Smooth muscle cell of the coronary artery (primary cell): ENCODE measurements around the gene IPO13. TPM values are rescaled to one million over a fixed set of nuclear protein-coding genes. Genes with fewer than 3 reads are reported as not detected.

Experiments
- total RNA-seq: library from RNA; depleted of rRNA; stranded (reverse); fragments of >200 nt; gene quantifications from 2 replicates; pipeline ENCODE4 v1.2.3, GENCODE V29; 2014; ENCODE audit warnings: low replicate concordance

IPO13 gene, protein sequence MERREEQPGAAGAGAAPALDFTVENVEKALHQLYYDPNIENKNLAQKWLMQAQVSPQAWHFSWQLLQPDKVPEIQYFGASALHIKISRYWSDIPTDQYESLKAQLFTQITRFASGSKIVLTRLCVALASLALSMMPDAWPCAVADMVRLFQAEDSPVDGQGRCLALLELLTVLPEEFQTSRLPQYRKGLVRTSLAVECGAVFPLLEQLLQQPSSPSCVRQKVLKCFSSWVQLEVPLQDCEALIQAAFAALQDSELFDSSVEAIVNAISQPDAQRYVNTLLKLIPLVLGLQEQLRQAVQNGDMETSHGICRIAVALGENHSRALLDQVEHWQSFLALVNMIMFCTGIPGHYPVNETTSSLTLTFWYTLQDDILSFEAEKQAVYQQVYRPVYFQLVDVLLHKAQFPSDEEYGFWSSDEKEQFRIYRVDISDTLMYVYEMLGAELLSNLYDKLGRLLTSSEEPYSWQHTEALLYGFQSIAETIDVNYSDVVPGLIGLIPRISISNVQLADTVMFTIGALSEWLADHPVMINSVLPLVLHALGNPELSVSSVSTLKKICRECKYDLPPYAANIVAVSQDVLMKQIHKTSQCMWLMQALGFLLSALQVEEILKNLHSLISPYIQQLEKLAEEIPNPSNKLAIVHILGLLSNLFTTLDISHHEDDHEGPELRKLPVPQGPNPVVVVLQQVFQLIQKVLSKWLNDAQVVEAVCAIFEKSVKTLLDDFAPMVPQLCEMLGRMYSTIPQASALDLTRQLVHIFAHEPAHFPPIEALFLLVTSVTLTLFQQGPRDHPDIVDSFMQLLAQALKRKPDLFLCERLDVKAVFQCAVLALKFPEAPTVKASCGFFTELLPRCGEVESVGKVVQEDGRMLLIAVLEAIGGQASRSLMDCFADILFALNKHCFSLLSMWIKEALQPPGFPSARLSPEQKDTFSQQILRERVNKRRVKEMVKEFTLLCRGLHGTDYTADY
- 15.7 and 15.8 TPM in 2 replicates for total RNA-seq

DNA sequence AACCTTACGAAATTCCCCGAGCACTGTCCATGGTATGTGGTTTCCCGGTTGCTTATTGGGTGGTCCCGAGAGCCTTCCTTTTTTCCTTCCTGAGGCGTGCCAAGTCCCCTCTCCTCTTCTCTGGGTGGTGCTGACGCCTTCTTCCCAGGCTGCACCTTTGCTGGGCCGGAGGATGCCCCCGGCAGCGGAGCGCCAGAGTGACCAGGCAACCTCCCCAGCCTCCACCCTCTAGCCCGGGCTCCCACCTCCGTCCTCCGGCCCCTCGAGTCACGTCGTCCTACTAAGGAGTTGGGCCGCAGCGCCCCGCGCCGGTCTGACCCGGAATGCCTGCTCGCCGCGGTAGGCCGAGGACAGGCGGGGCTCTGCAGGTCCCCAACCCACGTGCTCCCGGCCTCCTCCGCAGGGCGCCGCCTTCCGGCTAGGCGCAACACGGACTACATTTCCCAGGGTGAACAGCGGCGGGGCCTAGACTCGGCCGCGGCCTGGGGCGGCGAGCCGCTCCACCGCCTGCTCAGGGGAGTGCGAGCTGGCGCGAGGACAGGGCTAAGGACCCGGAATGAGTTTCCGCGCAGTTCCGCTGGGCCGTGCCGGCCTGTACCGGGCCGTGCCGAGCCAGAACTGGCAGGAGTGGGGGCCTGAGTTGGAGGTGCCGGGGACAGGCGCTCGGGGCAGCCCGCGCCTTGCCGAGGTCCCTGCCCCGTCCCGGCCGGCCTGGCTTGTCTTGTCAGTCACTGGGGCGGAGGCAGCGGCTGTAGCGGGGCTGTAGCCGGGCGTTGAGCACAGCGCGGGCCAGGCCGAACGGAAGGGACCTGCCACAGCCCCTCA is at the start of gene IPO13:
Gene IPO13 (plus strand): TSS at position 715 of the 825 bp plus-strand sequence. CDS start 651 bp downstream, outside the sequence.

DNA sequence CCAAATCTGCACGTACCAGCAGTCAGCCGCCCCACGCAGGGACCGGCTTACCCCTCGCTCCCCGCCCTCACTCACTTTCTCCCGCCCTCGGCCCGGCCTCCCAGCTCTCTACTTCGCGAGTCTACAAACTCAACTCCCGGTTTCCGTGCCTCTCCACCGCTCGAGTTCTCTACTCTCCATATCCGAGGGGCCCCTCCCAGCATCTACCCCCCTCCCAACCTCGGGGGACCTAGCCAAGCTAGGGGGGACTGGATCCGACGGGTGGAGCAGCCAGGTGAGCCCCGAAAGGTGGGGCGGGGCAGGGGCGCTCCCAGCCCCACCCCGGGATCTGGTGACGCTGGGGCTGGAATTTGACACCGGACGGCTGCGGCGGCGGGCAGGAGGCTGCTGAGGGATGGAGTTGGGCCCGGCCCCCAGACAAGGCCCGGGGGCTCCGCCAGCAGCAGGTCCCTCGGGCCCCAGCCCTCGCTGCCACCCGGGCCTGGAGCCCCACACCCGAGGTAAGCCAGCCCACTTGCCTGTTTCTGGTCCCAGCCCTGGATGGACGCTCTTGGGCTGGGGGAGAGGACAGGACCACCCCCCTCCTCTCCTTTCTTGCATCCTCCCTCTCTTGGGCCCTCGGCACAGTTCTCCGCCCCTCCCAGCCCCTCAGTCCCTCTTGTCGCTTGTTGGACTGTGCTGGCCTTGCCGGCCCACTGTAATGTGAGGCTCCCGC is 13.2 kb upstream of the IPO13 start, which contains the start of gene ARTN:
Gene ARTN (plus strand): TSS at position 416 of the 715 bp plus-strand sequence. CDS start 1,856 bp downstream, outside the sequence.

DNA sequence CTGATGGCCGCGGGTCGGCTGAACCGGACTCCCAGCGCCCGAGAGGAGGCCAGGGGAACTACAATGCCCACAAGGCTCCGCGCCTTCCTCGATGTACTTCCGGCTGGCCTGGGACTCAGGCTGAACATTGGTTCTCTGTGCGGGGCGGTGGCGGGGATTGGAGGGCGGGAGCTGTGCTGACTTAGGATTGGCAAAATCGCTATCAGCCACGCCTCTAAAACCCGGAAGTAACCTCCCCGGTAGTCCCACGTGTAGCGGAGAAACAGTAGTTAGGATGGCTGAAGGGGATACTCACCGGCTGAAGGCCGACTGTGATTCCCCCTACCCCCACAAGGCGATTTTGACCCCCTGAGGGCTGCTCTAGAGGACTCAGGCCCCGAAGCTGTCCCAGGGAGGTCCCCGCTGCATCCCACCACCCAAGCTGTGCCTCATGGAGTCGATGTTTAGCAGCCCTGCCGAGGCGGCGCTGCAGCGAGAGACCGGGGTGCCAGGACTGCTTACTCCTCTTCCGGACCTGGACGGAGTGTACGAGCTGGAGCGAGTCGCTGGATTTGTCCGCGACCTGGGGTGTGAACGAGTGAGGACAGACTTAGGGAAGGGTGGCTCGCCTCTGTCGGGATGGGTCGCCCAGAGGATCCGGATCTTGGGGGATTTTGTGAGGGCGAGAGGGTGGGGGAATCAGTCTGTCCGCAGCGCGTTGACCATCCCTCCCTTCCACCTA is 23.2 kb downstream of the IPO13 start, which contains the start of gene DPH2:
Gene DPH2 (plus strand): TSS at position 265 of the 721 bp plus-strand sequence. CDS start 166 bp downstream, at position 431.

DNA sequence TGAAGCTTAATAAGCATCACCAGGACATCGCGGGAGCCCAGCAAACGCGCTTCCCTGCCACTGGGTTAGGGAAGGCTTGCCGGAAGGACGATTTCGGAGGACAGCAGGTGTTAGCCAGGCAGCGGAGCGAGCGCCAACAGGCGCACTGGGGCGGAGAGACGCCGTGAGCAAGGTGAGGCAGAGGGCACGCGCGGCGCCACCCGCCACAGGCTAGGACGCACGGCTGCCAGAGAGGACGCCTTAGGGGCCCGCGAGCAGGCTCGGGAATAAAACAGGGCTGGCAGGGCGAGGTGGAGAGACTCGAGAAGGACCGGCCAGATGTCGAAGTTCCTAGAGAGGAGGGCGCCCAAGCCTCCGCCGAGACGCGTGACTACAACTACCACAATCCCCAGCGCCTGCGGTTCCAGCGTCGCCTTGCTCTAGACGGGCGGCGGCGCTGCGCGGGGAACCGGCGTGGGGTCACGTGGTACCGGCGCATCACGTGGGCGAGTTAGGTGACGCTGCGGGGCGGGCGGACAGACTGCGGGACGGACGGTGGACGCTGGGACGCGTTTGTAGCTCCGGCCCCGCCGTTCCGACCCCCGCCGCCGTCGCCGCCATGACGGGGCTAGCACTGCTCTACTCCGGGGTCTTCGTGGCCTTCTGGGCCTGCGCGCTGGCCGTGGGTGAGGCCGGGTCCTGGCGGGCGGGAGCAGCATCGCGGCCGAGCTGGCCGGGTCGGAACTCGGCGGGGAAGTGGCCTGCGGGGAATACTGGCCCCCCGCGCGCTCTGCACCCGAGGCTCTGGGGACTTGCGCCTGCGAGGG is 27.9 kb downstream of the IPO13 start, which contains the start of gene ATP6V0B:
Gene ATP6V0B (plus strand): TSS at position 518 of the 806 bp plus-strand sequence. CDS start 81 bp downstream, at position 599.

DNA sequence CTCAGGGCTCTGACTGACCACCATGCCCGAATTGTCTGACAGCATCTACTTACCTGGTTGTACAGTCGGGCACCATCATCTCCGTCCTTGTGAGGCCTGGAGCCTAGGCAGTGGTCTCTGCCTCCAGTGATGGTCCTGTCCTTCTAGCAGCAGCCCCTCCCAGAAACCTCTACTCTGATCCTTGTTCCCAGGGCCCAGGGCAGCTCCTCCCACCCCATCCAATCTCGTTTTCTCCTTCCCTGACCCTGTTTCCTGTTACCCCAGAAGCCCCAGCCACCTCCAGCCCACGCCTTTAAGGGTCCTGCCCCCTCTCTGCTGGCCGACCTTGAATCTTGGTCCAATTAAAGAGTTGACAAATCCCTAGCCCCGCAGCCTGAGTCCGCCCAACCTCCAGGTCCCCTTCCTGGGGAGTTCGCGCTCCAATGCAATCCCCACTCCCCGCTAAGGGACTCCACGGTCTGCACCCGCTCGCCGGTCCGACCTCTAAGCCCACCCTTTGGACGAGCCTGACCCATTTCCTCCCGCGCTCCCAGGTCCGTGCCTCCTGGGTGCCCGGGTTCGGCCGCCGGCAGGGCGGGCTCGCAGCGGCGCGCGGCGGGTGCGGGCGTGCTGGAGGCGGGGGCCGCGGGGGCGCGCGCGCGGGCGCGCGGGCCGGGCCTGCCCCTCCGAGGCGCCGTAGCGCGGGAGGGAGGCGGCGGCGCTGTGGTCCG is 32.0 kb downstream of the IPO13 start, which contains the start of gene B4GALT2:
Gene B4GALT2 (plus strand): TSS at position 660 of the 710 bp plus-strand sequence. CDS start 1,951 bp downstream, outside the sequence.

DNA sequence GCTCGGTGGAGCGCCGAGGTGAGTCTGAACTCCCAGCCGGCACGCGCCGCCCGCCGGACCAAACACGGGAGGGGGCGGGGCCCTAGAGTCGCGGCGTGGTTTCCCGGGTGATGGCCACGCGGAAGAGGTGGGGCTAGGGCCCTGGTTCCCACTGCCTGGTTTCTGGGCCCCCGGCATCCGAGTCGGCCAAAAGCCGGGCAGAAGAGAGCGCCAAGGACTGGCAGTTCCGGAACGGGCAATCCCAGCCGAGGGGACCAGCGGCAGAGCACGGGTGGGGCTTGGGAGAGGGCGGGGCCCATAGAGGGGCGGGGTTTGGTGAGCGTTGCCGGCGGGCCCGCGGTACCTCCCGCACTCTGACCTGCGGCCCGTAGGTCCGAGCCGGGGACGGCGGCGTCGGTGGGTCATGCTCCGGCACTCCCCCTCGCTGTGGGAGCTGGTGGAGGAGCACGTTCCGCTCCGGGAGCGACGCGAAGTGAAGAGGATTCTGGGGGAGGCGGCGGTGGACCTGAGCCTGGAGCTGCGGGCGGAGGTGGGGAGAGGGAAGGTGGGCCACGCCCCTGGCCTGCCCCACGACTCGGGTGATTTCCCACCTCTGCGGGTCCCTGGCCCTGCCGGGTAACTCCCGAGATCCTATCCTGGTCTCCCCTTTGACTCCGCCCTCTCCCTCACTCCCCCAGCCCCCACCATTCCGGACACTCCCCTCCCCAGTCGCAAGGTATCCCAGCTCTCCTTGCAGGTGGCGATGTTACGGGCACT is 44.9 kb downstream of the IPO13 start, which contains the start of gene CCDC24:
Gene CCDC24 (plus strand): TSS at position 124 of the 756 bp plus-strand sequence. CDS start 280 bp downstream, at position 404.

Other genes with a start within 250 kb of the IPO13 start
- 16.8 and 19.3 TPM in 2 replicates for gene ST3GAL3, start 239.4 kb upstream of the IPO13 start, total RNA-seq
- gene ARTN, start 13.1 kb upstream of the IPO13 start, total RNA-seq: 0.38 TPM in 1 of 2 replicates, not detected in the other
- gene DPH2, start 23.1 kb downstream of the IPO13 start, total RNA-seq: 6.8 and 14.5 TPM in 2 replicates
- 56.7 and 147 TPM in 2 replicates for gene ATP6V0B, start 28.0 kb downstream of the IPO13 start, total RNA-seq
- 64.8 and 105 TPM in 2 replicates for gene B4GALT2, start 32.3 kb downstream of the IPO13 start, total RNA-seq
- 2.2 and 3.1 TPM in 2 replicates for gene CCDC24, start 44.6 kb downstream of the IPO13 start, total RNA-seq
- 4.6 and 7.5 TPM in 2 replicates for gene SLC6A9, start 84.5 kb downstream of the IPO13 start, total RNA-seq
- 0.08 and 0.23 TPM in 2 replicates for gene KLF17, start 171.9 kb downstream of the IPO13 start, total RNA-seq
- not detected in 2 replicates for gene KLF18, start 194.7 kb downstream of the IPO13 start, total RNA-seq